Activated CD4-positive, alpha-beta T cell treated with anti-CD3 and anti-CD28 coated beads, Interleukin-2, amount 10 ng/mL, durations not matched to agents 7 days and 5 days (primary cell): ENCODE measurements around the gene HACD4. TPM values are rescaled to one million over a fixed set of nuclear protein-coding genes. Genes with fewer than 3 reads are reported as not detected.

Source experiments
- CTCF ChIA-PET: fragments of 350-600 bp; sonication (Branson Sonifier 250); formaldehyde crosslinking; loops from one replicate; lab custom pipeline; 2021; ENCODE audit warnings: antibody characterized with exemption; lab: Charles Lee
- POLR2A ChIA-PET: fragments of 350-600 bp; sonication (Branson Sonifier 250); formaldehyde crosslinking; loops from one replicate; lab custom pipeline; 2021; ENCODE audit warnings: antibody characterized with exemption; lab: Charles Lee
- DNase-seq: peaks from one replicate; pipeline ENCODE4 v3.0.0-alpha.2; 2020
- H3K27ac Mint-ChIP-seq: one replicate; pipeline ENCODE4 v1.8.0; 2021; ENCODE audit warnings: mild to moderate bottlenecking, moderate library complexity, mixed read lengths
- H3K27me3 Mint-ChIP-seq: one replicate; pipeline ENCODE4 v1.8.0; 2021; ENCODE audit warnings: mixed read lengths
- H3K36me3 Mint-ChIP-seq: one replicate; pipeline ENCODE4 v1.8.0; 2021; ENCODE audit warnings: low read depth, mixed read lengths
- H3K4me1 Mint-ChIP-seq: one replicate; pipeline ENCODE4 v1.8.0; 2021; ENCODE audit warnings: mixed read lengths
- H3K4me3 Mint-ChIP-seq: one replicate; pipeline ENCODE4 v1.8.0; 2021; ENCODE audit warnings: mild to moderate bottlenecking, moderate library complexity, mixed read lengths
- H3K9me3 Mint-ChIP-seq: one replicate; pipeline ENCODE4 v1.8.0; 2021; ENCODE audit warnings: mixed read lengths
- total RNA-seq, 2 experiments: library from RNA; stranded (reverse); gene quantifications; one replicate each; pipeline ENCODE4 v1.2.3, GENCODE V29; 2021

Gene HACD4
- total RNA-seq, 2 experiments from 2014 or later = 15.0 to 17.1 TPM

DNA sequence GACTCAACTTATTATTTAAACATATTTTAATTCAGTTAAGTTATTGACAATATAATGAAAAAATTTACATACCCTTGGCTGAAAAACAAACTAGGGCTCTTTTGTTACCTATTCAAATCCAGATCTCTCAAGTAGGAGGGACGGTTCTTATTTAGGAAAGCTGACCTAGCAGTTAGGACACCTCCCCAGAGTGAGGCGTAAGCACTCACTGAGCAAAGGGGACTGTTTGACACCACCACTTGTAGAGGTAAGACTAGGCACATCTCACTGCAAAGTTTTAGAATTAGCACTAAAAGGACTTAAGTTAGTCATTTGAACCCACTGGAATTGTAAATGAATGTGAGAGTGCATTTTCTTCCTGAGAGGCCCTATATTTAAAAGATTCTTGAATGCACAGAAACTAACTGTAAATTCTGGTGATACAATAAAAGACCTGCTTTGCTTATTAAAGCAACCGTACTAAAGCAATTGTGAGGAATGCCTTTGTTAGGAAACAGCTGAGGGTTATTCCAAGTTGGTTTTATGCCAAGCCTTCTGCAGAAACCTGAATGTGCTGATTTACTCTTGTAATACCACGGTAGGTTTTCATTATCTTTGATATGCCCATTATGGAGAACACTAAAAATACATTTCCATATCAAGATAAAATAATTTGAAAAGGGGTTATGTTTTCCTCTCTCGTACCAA is 16.2 kb downstream of the HACD4 start:
- Mint-ChIP-seq H3K36me3 (peaks cover 66% of the 10 kb centered on the region), H3K4me1 (no peaks in the 10 kb centered on the region)
- CTCF ChIA-PET = no interaction called here

DNA sequence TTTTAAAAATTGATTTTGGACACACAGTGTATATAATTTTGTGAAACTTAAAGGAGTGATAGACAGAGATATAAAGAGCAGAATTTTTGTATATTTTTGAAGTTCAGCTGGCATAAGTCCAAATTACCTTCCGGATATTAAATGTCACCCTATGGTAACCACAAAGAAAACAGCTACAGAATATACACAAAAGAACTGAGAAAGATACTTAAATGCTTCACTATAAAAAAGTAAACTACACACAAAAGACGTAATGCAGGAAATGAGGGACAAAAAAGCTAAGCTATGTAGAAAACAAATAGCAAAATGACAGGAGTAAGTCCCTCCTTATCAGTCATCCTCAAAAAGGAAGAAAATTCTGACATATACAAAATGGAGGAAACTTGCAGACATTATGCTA is 29.4 kb downstream of the HACD4 start:
- no peak for DNase-seq
- no peak overlapping the region for H3K4me3 Mint-ChIP-seq
- H3K9me3 Mint-ChIP-seq = peaks cover 15% of the 10 kb centered on the region
- H3K27ac Mint-ChIP-seq = no peak overlapping the region
- H3K36me3 Mint-ChIP-seq = peaks cover 66% of the 10 kb centered on the region
- H3K27me3 Mint-ChIP-seq = no peaks in the 10 kb centered on the region
- POLR2A ChIA-PET = no interaction called here
- H3K4me1 Mint-ChIP-seq = peaks cover 22% of the 10 kb centered on the region
- CTCF ChIA-PET = interaction anchor here (1.2 kb wide), 1 partner anchor 25 kb away, joined by 4 read pairs; no protein-coding TSS in a partner anchor

More for the DNA sequence above, 16.2 kb downstream of the HACD4 start:
- no peak for DNase-seq
- peaks cover 3% of the 10 kb centered on the region for H3K9me3 Mint-ChIP-seq
- H3K4me3 Mint-ChIP-seq = no peak overlapping the region
- H3K27ac Mint-ChIP-seq = no peak overlapping the region
- POLR2A ChIA-PET = no interaction called here
- no peaks in the 10 kb centered on the region for H3K27me3 Mint-ChIP-seq

DNA sequence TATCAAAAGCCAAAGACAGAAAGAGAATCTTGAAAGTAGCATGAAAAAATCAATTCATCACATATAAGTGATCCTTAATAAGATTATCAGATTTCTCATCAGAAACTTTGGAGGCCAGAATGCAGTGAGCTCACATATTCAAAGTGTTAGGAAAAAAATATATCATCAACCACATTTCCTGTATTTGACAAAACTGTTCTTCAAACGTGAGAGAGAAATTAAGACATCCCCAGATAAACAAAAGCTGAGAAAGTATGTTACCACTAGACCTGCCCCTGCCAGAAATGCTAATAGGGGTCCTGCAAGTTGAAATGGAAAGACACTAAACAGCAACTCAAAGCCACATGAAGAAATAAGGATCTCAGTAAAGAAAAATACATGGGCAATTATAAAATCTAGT is 29.9 kb downstream of the HACD4 start:
- Mint-ChIP-seq H3K27ac (no peak overlapping the region), H3K9me3 (peaks cover 15% of the 10 kb centered on the region), H3K36me3 (peaks cover 66% of the 10 kb centered on the region), H3K27me3 (no peaks in the 10 kb centered on the region), H3K4me1 (peaks cover 26% of the 10 kb centered on the region), H3K4me3 (no peak overlapping the region)
- ChIA-PET POLR2A (no interaction called here), CTCF (interaction anchor here (1.2 kb wide), 1 partner anchor 25 kb away, joined by 4 read pairs; no protein-coding TSS in a partner anchor)
- DNase-seq = no peak

DNA sequence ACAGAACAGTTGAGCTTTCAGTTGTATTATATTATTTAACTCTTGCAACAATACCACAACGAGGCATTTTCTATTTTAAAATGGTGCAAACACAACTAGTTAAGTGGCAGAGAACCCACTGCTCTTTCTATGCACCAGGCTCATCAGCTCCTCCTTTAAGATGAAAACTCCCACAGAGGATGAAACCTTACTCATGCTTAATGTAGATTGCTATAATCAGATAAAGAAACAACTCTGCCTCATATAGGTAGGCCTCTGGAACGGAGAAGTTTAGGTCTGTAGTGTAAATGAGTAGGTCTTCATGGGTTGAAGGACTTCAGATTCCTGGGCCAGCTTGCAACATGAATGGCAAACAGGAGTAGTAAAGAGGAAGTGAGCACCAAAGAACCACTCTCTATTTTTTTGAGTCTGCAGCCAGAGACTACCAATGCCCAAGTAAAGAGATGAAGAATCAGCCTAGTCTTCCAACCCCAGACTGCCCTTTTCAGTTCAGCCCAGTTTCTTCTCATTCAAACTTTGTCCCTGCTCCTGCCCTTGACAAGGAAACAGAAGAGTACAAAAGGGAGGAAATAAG is 33.9 kb downstream of the HACD4 start:
- H3K4me3 Mint-ChIP-seq = no peak overlapping the region
- peaks cover 29% of the 10 kb centered on the region for H3K4me1 Mint-ChIP-seq
- H3K27ac Mint-ChIP-seq = no peak overlapping the region
- H3K9me3 Mint-ChIP-seq = peaks cover 17% of the 10 kb centered on the region
- DNase-seq = no peak
- ChIA-PET POLR2A (no interaction called here), CTCF (interaction anchor here (1.3 to 1.5 kb wide), 2 partner anchors 14 to 19 kb away, joined by 3 read pairs; no protein-coding TSS in a partner anchor)
- no peaks in the 10 kb centered on the region for H3K27me3 Mint-ChIP-seq
- peaks cover 66% of the 10 kb centered on the region for H3K36me3 Mint-ChIP-seq

DNA sequence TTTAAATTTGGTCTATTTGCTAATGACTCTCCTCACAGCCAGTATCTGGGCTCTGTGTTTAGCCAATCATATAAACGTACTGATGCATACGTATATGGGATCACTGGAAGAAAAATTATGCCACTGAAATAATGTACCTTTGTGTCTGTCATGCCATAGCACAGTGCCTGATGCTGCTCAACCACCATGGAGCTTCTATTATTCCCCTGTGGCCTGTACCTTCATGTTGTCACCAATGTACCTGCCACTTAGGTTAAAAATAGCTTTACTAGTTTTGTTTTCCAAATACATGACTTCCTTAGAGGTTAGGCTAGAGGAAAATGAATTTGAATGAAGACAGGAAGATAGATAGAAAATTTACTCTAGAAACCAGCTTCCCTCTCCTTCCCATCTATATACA is 34.6 kb downstream of the HACD4 start:
- no peak overlapping the region for H3K27ac Mint-ChIP-seq
- H3K9me3 Mint-ChIP-seq = peaks cover 12% of the 10 kb centered on the region
- ChIA-PET CTCF (interaction anchor here (1.3 to 1.5 kb wide), 2 partner anchors 13 to 19 kb away, joined by 3 read pairs; no protein-coding TSS in a partner anchor), POLR2A (no interaction called here)
- no peaks in the 10 kb centered on the region for H3K27me3 Mint-ChIP-seq
- no peak overlapping the region for H3K4me3 Mint-ChIP-seq
- DNase-seq = no peak
- H3K4me1 Mint-ChIP-seq = peaks cover 22% of the 10 kb centered on the region
- H3K36me3 Mint-ChIP-seq = peaks cover 64% of the 10 kb centered on the region

DNA sequence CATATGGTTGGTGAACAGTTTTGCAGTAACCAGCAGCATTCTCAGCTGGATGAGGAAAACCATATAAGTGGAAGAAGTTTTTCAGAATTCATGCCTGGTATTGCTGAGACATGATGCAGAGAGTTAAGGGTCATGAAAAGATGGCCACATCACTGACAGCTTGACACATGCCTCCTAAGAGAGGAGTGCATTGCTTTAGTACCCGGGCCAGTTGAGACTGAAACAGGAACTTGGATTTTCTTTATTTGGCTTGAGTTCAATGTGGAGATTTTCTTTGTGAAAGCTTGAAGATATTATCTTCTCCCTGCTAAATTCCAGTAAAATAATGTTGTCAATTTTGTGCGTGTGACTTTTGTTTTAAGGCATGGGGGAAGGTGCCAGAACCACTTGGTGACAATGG is 35.8 kb downstream of the HACD4 start:
- no peak overlapping the region for H3K4me3 Mint-ChIP-seq
- POLR2A ChIA-PET = no interaction called here
- no peak for DNase-seq
- H3K27ac Mint-ChIP-seq = no peak overlapping the region
- peaks cover 60% of the 10 kb centered on the region for H3K36me3 Mint-ChIP-seq
- peaks cover 13% of the 10 kb centered on the region for H3K4me1 Mint-ChIP-seq
- CTCF ChIA-PET = interaction anchor here (1.0 to 1.1 kb wide), 2 partner anchors 12 to 14 kb away, joined by 3 read pairs; no protein-coding TSS in a partner anchor
- peaks cover 2% of the 10 kb centered on the region for H3K9me3 Mint-ChIP-seq
- H3K27me3 Mint-ChIP-seq = no peaks in the 10 kb centered on the region

DNA sequence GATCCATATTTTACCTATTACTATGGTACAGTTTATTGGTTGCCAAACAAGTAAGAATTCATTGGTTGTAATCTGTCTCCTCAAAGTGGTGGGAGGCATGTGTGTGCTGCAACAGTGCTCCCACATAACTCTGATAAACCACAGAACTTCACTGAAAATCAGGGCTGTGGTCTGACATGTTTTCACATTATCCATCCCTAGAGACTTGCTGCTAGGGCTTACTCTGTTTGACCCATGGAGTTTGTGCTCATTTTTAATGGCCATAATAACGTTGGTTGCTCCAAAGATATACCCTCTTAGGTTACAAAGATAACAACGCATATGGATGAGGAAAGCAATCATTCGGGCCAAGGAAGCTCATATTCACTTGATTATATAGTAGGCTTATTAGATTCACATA is 37.0 kb downstream of the HACD4 start:
- Mint-ChIP-seq H3K4me3 (no peak overlapping the region), H3K36me3 (peaks cover 64% of the 10 kb centered on the region), H3K9me3 (peaks cover 2% of the 10 kb centered on the region), H3K4me1 (peaks cover 13% of the 10 kb centered on the region), H3K27me3 (no peaks in the 10 kb centered on the region), H3K27ac (no peak overlapping the region)
- DNase-seq = no peak
- POLR2A ChIA-PET = no interaction called here
- CTCF ChIA-PET = no interaction called here

DNA sequence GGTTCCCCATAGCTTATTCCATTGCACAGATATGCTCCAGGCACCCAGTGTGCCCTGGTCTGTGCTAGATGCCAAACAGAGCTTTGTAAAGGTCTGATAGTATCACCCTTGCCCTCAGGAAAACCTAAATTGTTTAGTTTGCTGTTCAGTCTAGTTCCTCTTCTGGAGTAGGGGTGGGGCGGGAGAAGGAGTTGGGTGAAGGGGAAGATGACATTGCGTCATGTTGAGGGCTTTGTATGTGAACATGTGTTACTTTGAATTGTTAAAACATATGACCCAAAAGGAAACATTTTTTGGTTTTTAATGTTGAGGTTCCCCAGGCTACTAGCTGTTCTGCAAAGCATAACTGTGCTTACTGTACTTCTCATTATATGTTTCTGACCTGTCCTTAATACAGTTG is 40.6 kb downstream of the HACD4 start:
- H3K9me3 Mint-ChIP-seq = no peaks in the 10 kb centered on the region
- POLR2A ChIA-PET = no interaction called here
- H3K27me3 Mint-ChIP-seq = no peaks in the 10 kb centered on the region
- no peak overlapping the region for H3K4me3 Mint-ChIP-seq
- peaks cover 46% of the 10 kb centered on the region for H3K36me3 Mint-ChIP-seq
- DNase-seq = no peak
- no peak overlapping the region for H3K27ac Mint-ChIP-seq
- CTCF ChIA-PET = no interaction called here
- no peaks in the 10 kb centered on the region for H3K4me1 Mint-ChIP-seq

DNA sequence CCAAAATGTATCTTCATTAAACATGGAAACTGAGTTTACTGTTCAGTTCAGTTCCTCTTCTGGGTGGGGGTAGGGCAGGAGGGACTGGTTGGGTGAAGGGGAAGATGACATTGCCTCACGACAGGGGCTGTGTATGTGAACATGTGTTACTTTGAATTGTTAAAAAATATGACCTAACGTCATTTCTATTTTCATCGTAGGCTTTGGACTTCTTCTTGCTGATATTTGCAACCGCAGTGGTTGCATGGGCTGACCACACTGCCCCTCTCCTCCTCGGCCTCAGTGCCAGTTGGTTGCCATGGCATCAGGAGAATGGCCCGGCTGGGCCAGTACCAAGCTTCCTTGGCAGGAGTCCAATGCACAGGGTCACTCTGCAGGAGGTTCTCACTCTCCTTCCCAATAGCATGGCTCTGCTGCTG is 41.5 kb downstream of the HACD4 start:
- ChIA-PET POLR2A (no interaction called here), CTCF (no interaction called here)
- H3K27ac Mint-ChIP-seq = no peak overlapping the region
- no peak overlapping the region for H3K4me3 Mint-ChIP-seq
- DNase-seq = no peak
- no peaks in the 10 kb centered on the region for H3K4me1 Mint-ChIP-seq
- H3K27me3 Mint-ChIP-seq = no peaks in the 10 kb centered on the region
- no peaks in the 10 kb centered on the region for H3K9me3 Mint-ChIP-seq
- H3K36me3 Mint-ChIP-seq = peaks cover 38% of the 10 kb centered on the region

DNA sequence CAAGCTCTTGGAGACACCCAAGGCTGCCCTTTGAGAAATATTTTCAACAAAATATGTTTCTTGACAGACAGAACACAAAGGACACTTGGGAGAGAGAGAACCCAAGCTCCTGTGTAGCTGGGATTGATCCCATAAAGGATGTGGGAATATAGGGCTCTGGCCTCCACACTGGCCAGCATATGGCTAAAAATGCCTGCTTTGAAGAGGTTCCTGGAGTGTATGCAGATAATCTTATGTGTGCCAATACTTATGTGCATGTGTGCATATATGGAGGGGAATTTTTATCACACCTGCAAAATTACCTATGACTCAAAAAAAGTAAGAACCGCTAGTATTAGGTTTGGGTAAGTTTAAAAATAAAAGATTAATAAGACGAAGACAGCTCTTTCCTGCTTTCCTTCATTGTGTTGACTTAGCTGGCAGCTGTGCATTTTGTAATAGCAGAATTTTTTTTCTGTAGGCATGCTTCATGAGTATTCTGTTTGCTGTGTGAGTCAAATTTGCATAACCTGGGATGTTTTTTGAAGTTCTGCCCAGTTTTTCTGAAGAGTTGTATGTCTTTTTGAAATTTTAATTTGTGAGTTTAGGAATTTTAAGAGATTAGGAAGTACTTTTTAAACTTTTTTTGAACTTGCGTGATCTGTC is 42.6 kb downstream of the HACD4 start:
- Mint-ChIP-seq H3K27me3 (no peaks in the 10 kb centered on the region), H3K4me3 (no peak overlapping the region), H3K9me3 (no peaks in the 10 kb centered on the region), H3K4me1 (no peaks in the 10 kb centered on the region), H3K36me3 (peaks cover 32% of the 10 kb centered on the region), H3K27ac (no peak overlapping the region)
- no peak for DNase-seq
- POLR2A ChIA-PET = no interaction called here
- CTCF ChIA-PET = no interaction called here

DNA sequence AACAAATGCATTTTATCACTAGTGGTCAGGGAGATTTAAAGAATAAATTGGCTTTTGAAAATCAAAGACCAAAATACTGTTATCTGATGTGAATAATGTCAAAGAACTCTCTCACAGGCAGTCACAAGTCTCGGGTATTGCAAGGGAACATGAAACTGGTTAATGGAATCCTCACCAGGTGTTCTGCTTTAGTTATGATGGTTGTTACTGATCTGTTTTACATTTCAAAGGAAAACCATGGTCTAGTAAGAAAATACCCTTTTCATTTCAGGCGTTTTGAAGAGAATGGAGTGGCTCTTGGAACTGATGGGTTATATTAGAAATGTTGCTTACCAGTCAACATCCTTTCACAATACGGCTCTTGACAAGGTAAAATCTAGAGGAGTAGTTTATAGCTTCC is 43.4 kb downstream of the HACD4 start:
- Mint-ChIP-seq H3K4me1 (no peaks in the 10 kb centered on the region), H3K9me3 (no peaks in the 10 kb centered on the region), H3K36me3 (peaks cover 29% of the 10 kb centered on the region), H3K27ac (no peak overlapping the region), H3K4me3 (no peak overlapping the region), H3K27me3 (no peaks in the 10 kb centered on the region)
- POLR2A ChIA-PET = no interaction called here
- CTCF ChIA-PET = no interaction called here
- no peak for DNase-seq

DNA sequence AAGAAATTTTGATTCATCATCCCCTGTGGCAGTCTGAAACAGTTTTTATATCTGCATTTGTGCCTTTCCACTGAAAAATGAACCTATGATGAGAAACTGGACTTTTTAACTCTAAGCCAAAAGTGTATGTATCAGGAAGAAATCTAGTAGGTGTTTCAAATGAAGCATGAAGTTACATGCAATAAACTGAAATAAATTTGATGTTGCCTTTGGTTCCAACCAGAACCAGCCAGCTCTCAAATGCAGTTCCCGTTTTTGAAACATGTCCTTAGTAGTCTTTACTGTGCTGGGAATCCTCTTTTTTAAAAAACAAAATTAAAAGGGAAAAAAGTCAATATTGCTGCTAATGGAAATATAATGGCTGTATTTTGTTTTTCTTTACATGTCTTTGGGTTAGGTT is 43.9 kb downstream of the HACD4 start:
- no peaks in the 10 kb centered on the region for H3K4me1 Mint-ChIP-seq
- POLR2A ChIA-PET = no interaction called here
- H3K4me3 Mint-ChIP-seq = no peak overlapping the region
- no peak overlapping the region for H3K27ac Mint-ChIP-seq
- H3K9me3 Mint-ChIP-seq = no peaks in the 10 kb centered on the region
- CTCF ChIA-PET = no interaction called here
- peaks cover 29% of the 10 kb centered on the region for H3K36me3 Mint-ChIP-seq
- no peaks in the 10 kb centered on the region for H3K27me3 Mint-ChIP-seq
- DNase-seq = no peak
